Stimulated activated CD4-positive, alpha-beta T cell treated with anti-CD3 and anti-CD28 coated beads, Interleukin-15, amount 100 ng/mL, for 1 hour (primary cell): Measurements from ENCODE around the gene TXNRD1.
"Not testable (repeated sequence)": the region's sequence is repeated elsewhere in the genome, so short reads cannot be mapped to it uniquely, and the experiment has no call there.

Experiments used
- DNase-seq, 2 donors: peaks; one replicate each; pipeline ENCODE4 v3.0.0-alpha.2; 2020; ENCODE audit warnings: low read depth in 1 of 2, low spot score in 1 of 2

Gene TXNRD1

GRCh38 chr12:104215638-104216297, at the start of gene TXNRD1:
Gene TXNRD1, plus strand, starts transcription at chr12:104215779. Its CDS starts 24 bp downstream, at chr12:104215803.
- peak; percentile 72 to 81 for DNase-seq

- DNase-seq = no peak
Measured at GRCh38 chr12:104165801-104166200, 49.8 kb upstream of the TXNRD1 start.

- no peak for DNase-seq
Measured at GRCh38 chr12:104166465-104166864, 49.1 kb upstream of the TXNRD1 start.

GRCh38 chr12:104167519-104168458, 47.8 kb upstream of the TXNRD1 start:
- DNase-seq = no peak

GRCh38 chr12:104168596-104168995, 47.0 kb upstream of the TXNRD1 start:
- no peak for DNase-seq

GRCh38 chr12:104171785-104172569, 43.6 kb upstream of the TXNRD1 start:
- DNase-seq = no peak

GRCh38 chr12:104172570-104172947, 43.0 kb upstream of the TXNRD1 start:
- no peak for DNase-seq

GRCh38 chr12:104173804-104174203, 41.8 kb upstream of the TXNRD1 start:
- not testable (repeated sequence) for DNase-seq

GRCh38 chr12:104175726-104176247, 39.8 kb upstream of the TXNRD1 start:
- no peak for DNase-seq

- DNase-seq = no peak
Measured at GRCh38 chr12:104177336-104177662, 38.3 kb upstream of the TXNRD1 start.

GRCh38 chr12:104177663-104178501, 37.7 kb upstream of the TXNRD1 start:
- no peak for DNase-seq

GRCh38 chr12:104180374-104180773, 35.2 kb upstream of the TXNRD1 start:
- DNase-seq = no peak

GRCh38 chr12:104181313-104181712, 34.3 kb upstream of the TXNRD1 start:
- no peak for DNase-seq

GRCh38 chr12:104182144-104182543, 33.4 kb upstream of the TXNRD1 start:
- DNase-seq = no peak

- no peak for DNase-seq
Measured at GRCh38 chr12:104182621-104183378, 32.8 kb upstream of the TXNRD1 start.

GRCh38 chr12:104183443-104183842, 32.1 kb upstream of the TXNRD1 start:
- DNase-seq = no peak

GRCh38 chr12:104187446-104188155, 28.0 kb upstream of the TXNRD1 start:
- no peak for DNase-seq

- no peak for DNase-seq
Measured at GRCh38 chr12:104188534-104188933, 27.0 kb upstream of the TXNRD1 start.

- DNase-seq = no peak
Measured at GRCh38 chr12:104189915-104190555, 25.5 kb upstream of the TXNRD1 start.
